Esophagus muscularis mucosa (tissue), 4 donors: ENCODE data around the gene INPP5F.

ENCODE experiments used
- CTCF ChIP-seq, 3 experiments: fragments of 200-600 bp in 2 of 3; fragments of 450-650 bp in 1 of 3; sonication (generic) in 2 of 3; IDR thresholded peaks; one replicate each; pipeline ENCODE4 v1.5.1; 2017 to 2019; ENCODE audit warnings: antibody characterized with exemption in 3 of 3, mild to moderate bottlenecking in 2 of 3, moderate library complexity in 1 of 3
- EP300 ChIP-seq: sonication (generic); formaldehyde crosslinking; IDR thresholded peaks from one replicate; pipeline ENCODE4 v1.6.1; 2017; ENCODE audit warnings: antibody characterized with exemption
- POLR2A ChIP-seq: fragments of 450-650 bp; IDR thresholded peaks from one replicate; pipeline ENCODE4 v1.6.1; 2017; ENCODE audit warnings: antibody characterized with exemption, moderate library complexity, mild to moderate bottlenecking, low read depth
- POLR2AphosphoS5 ChIP-seq, 2 donors: sonication (generic); formaldehyde crosslinking; IDR thresholded peaks; one replicate each; pipeline ENCODE4 v1.6.1; 2017; ENCODE audit warnings: antibody characterized with exemption in 2 of 2

GRCh38 chr10:119858063-119858462, 132.2 kb downstream of the INPP5F start:
- no peak for TF ChIP-seq CTCF (IDR thresholded peaks at IDR 0.05)
- TF ChIP-seq POLR2A: no peak
- no peak for TF ChIP-seq POLR2AphosphoS5 (IDR thresholded peaks at IDR 0.05)
- TF ChIP-seq EP300: no peak
